Keratinocyte (primary cell): ENCODE data around the gene STARD3. TPM values are rescaled to one million over a fixed set of nuclear protein-coding genes. Genes with fewer than 3 reads are reported as not detected.

Source experiments
- DNase-seq: peaks from one replicate; pipeline ENCODE4 v3.0.0-alpha.2; 2011; ENCODE audit warnings: low read depth, missing footprints, low spot score
- FAIRE-seq: peaks from 2 replicates; lab custom pipeline; 2011; peaks lifted over from hg19 to GRCh38; lab: Jason Lieb, UNC
- H2AFZ ChIP-seq: 2 replicates; pipeline ENCODE4 v1.6.0; 2012; ENCODE audit warnings: low read length, control low read depth, inconsistent platforms; ENCODE audit not compliant: control insufficient read depth
- H3K27ac ChIP-seq: 2 replicates; pipeline ENCODE4 v1.5.1; 2011; ENCODE audit warnings: low read length; ENCODE audit not compliant: control insufficient read depth, insufficient read depth
- H3K27me3 ChIP-seq: 3 replicates; pipeline ENCODE4 v1.6.0; 2011; ENCODE audit warnings: low read length; ENCODE audit not compliant: control insufficient read depth, insufficient read depth; ENCODE audit errors: extremely low read depth
- H3K36me3 ChIP-seq, 2 experiments: 2 replicates in 1 of 2; 3 replicates in 1 of 2; pipeline ENCODE4 v1.5.1; 2011; ENCODE audit warnings: low read length in 2 of 2, mild to moderate bottlenecking in 1 of 2; ENCODE audit not compliant: control insufficient read depth in 2 of 2, insufficient read depth in 2 of 2; ENCODE audit errors: extremely low read depth in 1 of 2
- H3K4me1 ChIP-seq: 3 replicates; pipeline ENCODE4 v1.5.1; 2011; ENCODE audit warnings: low read length; ENCODE audit not compliant: control insufficient read depth, insufficient read depth; ENCODE audit errors: extremely low read depth
- H3K4me2 ChIP-seq: 3 replicates; pipeline ENCODE4 v1.6.0; 2011; ENCODE audit warnings: low read depth, low read length; ENCODE audit not compliant: control insufficient read depth, insufficient read depth; ENCODE audit errors: extremely low read depth
- H3K4me3 ChIP-seq, 3 experiments: fragments of 200-600 bp in 1 of 3; sonication (generic) in 1 of 3; 2 replicates in 2 of 3; 3 replicates in 1 of 3; pipeline ENCODE4 v1.5.1; 2011 to 2016; ENCODE audit warnings: low read length in 3 of 3, mild to moderate bottlenecking in 3 of 3, control low read depth in 2 of 3, inconsistent platforms in 1 of 3, low read depth in 1 of 3, mixed read lengths in 1 of 3, mixed run types in 1 of 3, moderate library complexity in 1 of 3; ENCODE audit not compliant: control insufficient read depth in 2 of 3, insufficient read depth in 2 of 3; ENCODE audit errors: extremely low read depth in 1 of 3
- H3K79me2 ChIP-seq: 2 replicates; pipeline ENCODE4 v1.6.0; 2012; ENCODE audit warnings: low read length; ENCODE audit not compliant: control insufficient read depth, insufficient read depth
- H3K9ac ChIP-seq: 3 replicates; pipeline ENCODE4 v1.6.0; 2011; ENCODE audit warnings: low read length; ENCODE audit not compliant: control insufficient read depth, insufficient read depth; ENCODE audit errors: extremely low read depth
- H3K9me1 ChIP-seq: 3 replicates; pipeline ENCODE4 v1.6.0; 2011; ENCODE audit warnings: low read length; ENCODE audit not compliant: control insufficient read depth, insufficient read depth; ENCODE audit errors: extremely low read depth
- H3K9me3 ChIP-seq: 2 replicates; pipeline ENCODE4 v1.5.1; 2012; ENCODE audit warnings: low read depth, low read length; ENCODE audit not compliant: control insufficient read depth
- H4K20me1 ChIP-seq: 3 replicates; pipeline ENCODE4 v1.6.0; 2011; ENCODE audit warnings: low read length; ENCODE audit not compliant: control insufficient read depth, insufficient read depth; ENCODE audit errors: extremely low read depth
- CTCF ChIP-seq, 3 experiments: IDR thresholded peaks in 1 of 3; conservative IDR thresholded peaks in 1 of 3; optimal IDR thresholded peaks in 1 of 3; 2 replicates in 2 of 3; 3 replicates in 1 of 3; pipeline versions ENCODE3 to v1.5.1; 2011; ENCODE audit warnings: low read length in 3 of 3, mild to moderate bottlenecking in 3 of 3, moderate library complexity in 2 of 3, control low read depth in 1 of 3, inconsistent platforms in 1 of 3; ENCODE audit not compliant: insufficient read depth in 2 of 3; ENCODE audit errors: extremely low read depth in 1 of 3
- EZH2 ChIP-seq: IDR thresholded peaks from one replicate; pipeline ENCODE4 v1.6.1; 2012; ENCODE audit warnings: inconsistent platforms, mild to moderate bottlenecking, low read length, moderate library complexity
- dilution Hi-C: fragments of 300-500 bp; cut with MboI; formaldehyde crosslinking; loops from one replicate; pipeline ENCODE4 v1.7.0; 2020; ENCODE audit warnings: low sequenced_read_pairs; ENCODE audit not compliant: extremely low pct_ligation_motif_present
- polyA plus RNA-seq, 5 experiments: library from polyadenylated mRNA; depleted of rRNA in 3 of 5; stranded (reverse) in 3 of 5; stranded (forward) in 1 of 5; unstranded in 1 of 5; fragments of >200 nt; gene quantifications; 1 replicate in 1 of 5; 2 replicates in 3 of 5; 3 replicates in 1 of 5; pipeline versions ENCODE4 v1.2.1 to v1.2.3, GENCODE V29; 2011 to 2012; ENCODE audit warnings: missing spikeins in 2 of 5, low read depth in 1 of 5, low replicate concordance in 1 of 5

Gene STARD3
- polyA plus RNA-seq, 1 donor (not counting 4 experiments of a cell fraction or from before 2014, with no cell fraction given) = 29.0 TPM

- peaks cover 3% of the 10 kb centered on the region for H3K4me1 ChIP-seq
- peaks cover 45% of the 10 kb centered on the region for H3K27me3 ChIP-seq
- dilution Hi-C loops = no loop called here
- H3K9me1 ChIP-seq = no peaks in the 10 kb centered on the region
- H4K20me1 ChIP-seq = no peaks in the 10 kb centered on the region
- H2AFZ ChIP-seq = no peak overlapping the region
- FAIRE-seq = no peak
- H3K4me2 ChIP-seq = no peak overlapping the region
- no peaks in the 10 kb centered on the region for H3K36me3 ChIP-seq
- no peaks in the 10 kb centered on the region for H3K9me3 ChIP-seq
- no peaks in the 10 kb centered on the region for H3K79me2 ChIP-seq
- no peak overlapping the region for H3K9ac ChIP-seq
- TF ChIP-seq EZH2 = no peak
- no peak for TF ChIP-seq CTCF (optimal IDR thresholded peaks at IDR 0.05 in 1 of 3, IDR thresholded peaks at IDR 0.05 in 1 of 3, conservative IDR thresholded peaks at IDR 0.05 in 1 of 3; ENCODE audit: extremely low read depth in 1 of 3, insufficient read depth in 2 of 3, low read length in 3 of 3)
- DNase-seq = no peak
- no peak overlapping the region for H3K27ac ChIP-seq
- H3K4me3 ChIP-seq = no peak overlapping the region
Observed at GRCh38 chr17:39669897-39670735, 33.2 kb downstream of the STARD3 start.

- no peak overlapping the region for H3K27ac ChIP-seq
- peaks cover 3% of the 10 kb centered on the region for H3K4me1 ChIP-seq
- DNase-seq (no peak), FAIRE-seq (no peak)
- H3K9ac ChIP-seq = no peak overlapping the region
- H3K9me3 ChIP-seq = no peaks in the 10 kb centered on the region
- no peaks in the 10 kb centered on the region for H3K79me2 ChIP-seq
- H4K20me1 ChIP-seq = no peaks in the 10 kb centered on the region
- no peak overlapping the region for H2AFZ ChIP-seq
- H3K27me3 ChIP-seq = peaks cover 42% of the 10 kb centered on the region
- TF ChIP-seq EZH2 = no peak
- TF ChIP-seq CTCF (optimal IDR thresholded peaks at IDR 0.05 in 1 of 3, IDR thresholded peaks at IDR 0.05 in 1 of 3, conservative IDR thresholded peaks at IDR 0.05 in 1 of 3; ENCODE audit: extremely low read depth in 1 of 3, insufficient read depth in 2 of 3, low read length in 3 of 3) = no peak
- no peak overlapping the region for H3K4me3 ChIP-seq
- H3K36me3 ChIP-seq = no peaks in the 10 kb centered on the region
- dilution Hi-C loops = no loop called here
- no peaks in the 10 kb centered on the region for H3K9me1 ChIP-seq
- no peak overlapping the region for H3K4me2 ChIP-seq
Observed at GRCh38 chr17:39670746-39671145, 33.8 kb downstream of the STARD3 start.
